H1 (cell line): ENCODE data around the gene CD46. TPM values are rescaled to one million over a fixed set of nuclear protein-coding genes. Genes with fewer than 3 reads are reported as not detected.

Experiments used
- ATF3 ChIP-seq: IDR thresholded peaks from 2 replicates; pipeline ENCODE4 v1.6.1; 2011; ENCODE audit warnings: low read depth, mild to moderate bottlenecking, low read length; ENCODE audit not compliant: insufficient read depth
- CBX5 ChIP-seq: fragments of 300-800, 300-1000 bp; sonication (generic); IDR thresholded peaks from 2 replicates; pipeline ENCODE4 v1.7.1; 2016; ENCODE audit warnings: antibody characterized with exemption, low read length, low read depth
- CHD1 ChIP-seq: IDR thresholded peaks from 2 replicates; pipeline ENCODE4 v1.6.1; 2012; ENCODE audit warnings: low read depth, low read length, improper control_type of control experiment
- CHD2 ChIP-seq: IDR thresholded peaks from 2 replicates; pipeline ENCODE4 v1.6.1; 2012; ENCODE audit warnings: low read length, improper control_type of control experiment
- GABPA ChIP-seq: IDR thresholded peaks from 2 replicates; pipeline ENCODE4 v1.6.1; 2011; ENCODE audit warnings: mild to moderate bottlenecking, low read length, moderate library complexity, borderline replicate concordance; ENCODE audit not compliant: insufficient read depth
- GTF2F1 ChIP-seq: IDR thresholded peaks from 2 replicates; pipeline ENCODE4 v1.6.1; 2012; ENCODE audit warnings: low read depth, low read length, improper control_type of control experiment, borderline replicate concordance
- HDAC2 ChIP-seq, 2 experiments: fragments of 300-600 bp in 1 of 2; sonication (generic) in 1 of 2; IDR thresholded peaks; 2 replicates each; pipeline ENCODE4 v1.6.1; 2011 to 2012; ENCODE audit warnings: low read depth in 2 of 2, low read length in 2 of 2, mild to moderate bottlenecking in 2 of 2, moderate library complexity in 2 of 2, borderline replicate concordance in 1 of 2, inconsistent platforms in 1 of 2
- KDM1A ChIP-seq: fragments of 200-600, 300-600 bp; sonication (generic); IDR thresholded peaks from 2 replicates; pipeline ENCODE4 v1.7.1; 2016; ENCODE audit warnings: mild to moderate bottlenecking, low read length, borderline replicate concordance
- KDM4A ChIP-seq: IDR thresholded peaks from one replicate; pipeline ENCODE4 v1.7.1; 2012; ENCODE audit warnings: low read depth, mild to moderate bottlenecking, moderate library complexity, low read length, inconsistent platforms; ENCODE audit not compliant: severe bottlenecking
- KDM5A ChIP-seq: fragments of 200-600 bp; IDR thresholded peaks from 2 replicates; pipeline ENCODE4 v1.7.1; 2012; ENCODE audit warnings: mild to moderate bottlenecking, low read length, inconsistent platforms, mixed read lengths
- MAFK ChIP-seq: IDR thresholded peaks from 2 replicates; pipeline ENCODE4 v1.6.1; 2012; ENCODE audit warnings: low read depth, mild to moderate bottlenecking, improper control_type of control experiment, low read length
- MAX ChIP-seq: IDR thresholded peaks from 2 replicates; pipeline ENCODE4 v1.6.1; 2012; ENCODE audit warnings: inconsistent platforms
- NANOG ChIP-seq: IDR thresholded peaks from 2 replicates; pipeline ENCODE4 v1.6.1; 2011; ENCODE audit warnings: low read length, low read depth, mild to moderate bottlenecking, inconsistent platforms; ENCODE audit not compliant: insufficient read depth, poor library complexity, severe bottlenecking
- NRF1 ChIP-seq: IDR thresholded peaks from 2 replicates; pipeline ENCODE4 v1.6.1; 2011; ENCODE audit warnings: mild to moderate bottlenecking, low read depth, low read length, improper control_type of control experiment
- POU5F1 ChIP-seq: IDR thresholded peaks from 2 replicates; pipeline ENCODE4 v1.6.1; 2011; ENCODE audit warnings: low read depth, mild to moderate bottlenecking, low read length, moderate library complexity
- RBBP5 ChIP-seq: IDR thresholded peaks from 2 replicates; pipeline ENCODE4 v1.7.1; 2012; ENCODE audit warnings: low read depth, mild to moderate bottlenecking, inconsistent platforms, low read length, moderate library complexity, borderline replicate concordance
- RFX5 ChIP-seq: IDR thresholded peaks from 2 replicates; pipeline ENCODE4 v1.6.1; 2011; ENCODE audit warnings: low read depth, low read length, improper control_type of control experiment, borderline replicate concordance
- RNF2 ChIP-seq: fragments of 200-900, 300-1000 bp; sonication (generic); IDR thresholded peaks from 2 replicates; pipeline ENCODE4 v1.7.1; 2016; ENCODE audit warnings: borderline replicate concordance, low read depth, mild to moderate bottlenecking, antibody characterized with exemption, low read length; ENCODE audit not compliant: poor library complexity, severe bottlenecking; ENCODE audit errors: missing control alignments
- SIRT6 ChIP-seq: IDR thresholded peaks from one replicate; pipeline ENCODE4 v1.7.1; 2012; ENCODE audit warnings: low read length, inconsistent platforms
- SP2 ChIP-seq: IDR thresholded peaks from 2 replicates; pipeline ENCODE4 v1.6.1; 2012; ENCODE audit warnings: mild to moderate bottlenecking, low read length, inconsistent platforms
- TAF1 ChIP-seq: IDR thresholded peaks from 2 replicates; pipeline ENCODE4 v1.6.1; 2011; ENCODE audit warnings: mild to moderate bottlenecking, low read depth, low read length
- TCF12 ChIP-seq: IDR thresholded peaks from 2 replicates; pipeline ENCODE4 v1.6.1; 2011; ENCODE audit warnings: low read depth, mild to moderate bottlenecking, low read length
- TEAD4 ChIP-seq: IDR thresholded peaks from 2 replicates; pipeline ENCODE4 v1.6.1; 2012; ENCODE audit warnings: low read depth, low read length, inconsistent platforms, mixed read lengths
- YY1 ChIP-seq: IDR thresholded peaks from 2 replicates; pipeline ENCODE4 v1.6.1; 2011; ENCODE audit warnings: low read depth, mild to moderate bottlenecking, low read length
- polyA plus RNA-seq, 7 experiments: library from polyadenylated mRNA; depleted of rRNA in 3 of 7; stranded (reverse) in 5 of 7; unstranded in 2 of 7; fragments of >200 nt in 5 of 7; fragments of 200-250 nt in 2 of 7; gene quantifications; 1 replicate in 5 of 7; 2 replicates in 1 of 7; 4 replicates in 1 of 7; pipeline versions ENCODE4 v1.2.1 to v1.2.3, GENCODE V29; 2011 to 2013; ENCODE audit warnings: missing spikeins in 2 of 7, mixed read lengths in 2 of 7
- total RNA-seq: library from RNA; stranded (reverse); fragmentation: NEBNext Ultra II Directional; extraction: Animal tissue kit (Norgen Biotek cat#: 25700); gene quantifications from 2 replicates; pipeline ENCODE4 v1.2.1, GENCODE V29; 2021

Gene CD46
- total and polyA plus RNA-seq, 2 of the 8 experiments (the other 6 are each of a cell fraction or from before 2014, with no cell fraction given) = 60.9 to 113 TPM

- TF ChIP-seq TAF1 (peak; percentile 78), SIRT6 (no peak), KDM1A (no peak), SP2 (no peak), RFX5 (no peak), ATF3 (peak; percentile 48; the same call in 1 of the 2 replicates), TCF12 (no peak), POU5F1 (no peak), TEAD4 (no peak), CHD1 (no peak), CBX5 (no peak), GABPA (no peak), KDM5A (peak; percentile 70), HDAC2 (IDR thresholded peaks at IDR 0.05; ENCODE audit: borderline replicate concordance in 1 of 2, low read depth in 2 of 2, low read length in 2 of 2) (peak in 1 of 2 experiments; percentile 85; a peak in 2 of 4 replicates), NANOG (no peak), RNF2 (no peak), RBBP5 (peak; percentile 14; the same call in 1 of the 2 replicates), NRF1 (no peak), MAFK (no peak), GTF2F1 (no peak), YY1 (peak; percentile 67), MAX (peak; percentile 74), KDM4A (peak; percentile 59), CHD2 (peak; percentile 54)
These were observed at the start of gene CD46 (continued) for GRCh38 chr1:207751790-207752455.
